SK-N-SH treated with all-trans-retinoic acid at 6 μM for 48 hours (cell line): ENCODE measurements around the gene ARL6IP4.

ENCODE experiments used
- ATAC-seq: fragments of 200-7000 bp; cut with Tn5 transposase; 3 replicates; pipeline ENCODE4 v1.9.1; 2020; ENCODE audit warnings: mild to moderate bottlenecking, moderate library complexity
- ARNTL ChIP-seq: fragments of 450-650 bp; formaldehyde crosslinking; IDR thresholded peaks from 2 replicates; pipeline ENCODE4 v1.5.0; 2020; ENCODE audit warnings: low read depth, mild to moderate bottlenecking, moderate library complexity, borderline replicate concordance
- BACH2 ChIP-seq: fragments of 250-450 bp; sonication (Bioruptor Pico); IDR thresholded peaks from 2 replicates; pipeline ENCODE4 v1.9.0; 2021; ENCODE audit warnings: mild to moderate bottlenecking, borderline replicate concordance
- CREB5 ChIP-seq: fragments of 250-450 bp; sonication (Bioruptor Pico); IDR thresholded peaks from 2 replicates; pipeline ENCODE4 v1.5.1; 2020; ENCODE audit warnings: low read depth, mild to moderate bottlenecking, moderate library complexity
- CSDC2 ChIP-seq: fragments of 250-450 bp; sonication (Bioruptor Pico); IDR thresholded peaks from 2 replicates; pipeline ENCODE4 v1.5.0; 2020; ENCODE audit warnings: mild to moderate bottlenecking, moderate library complexity
- CSRNP3 ChIP-seq: fragments of 250-450 bp; sonication (Bioruptor Pico); IDR thresholded peaks from 2 replicates; pipeline ENCODE4 v1.5.1; 2021; ENCODE audit warnings: mild to moderate bottlenecking, moderate library complexity
- ESRRG ChIP-seq: fragments of 250-450 bp; sonication (Bioruptor Pico); IDR thresholded peaks from 2 replicates; pipeline ENCODE4 v1.6.1; 2021; ENCODE audit warnings: mild to moderate bottlenecking
- GLIS3 ChIP-seq: fragments of 250-450 bp; sonication (Bioruptor Pico); IDR thresholded peaks from 2 replicates; pipeline ENCODE4 v1.5.0; 2020; ENCODE audit warnings: mild to moderate bottlenecking, moderate library complexity
- ISL1 ChIP-seq: fragments of 250-450 bp; sonication (Bioruptor Pico); IDR thresholded peaks from 2 replicates; pipeline ENCODE4 v2.1.2; 2022; ENCODE audit warnings: mild to moderate bottlenecking, moderate library complexity
- OSR1 ChIP-seq: fragments of 250-450 bp; sonication (Bioruptor Pico); IDR thresholded peaks from 2 replicates; pipeline ENCODE4 v1.8.0; 2022; ENCODE audit warnings: moderate library complexity, mild to moderate bottlenecking, inconsistent platforms
- PATZ1 ChIP-seq: fragments of 250-450 bp; sonication (Bioruptor Pico); IDR thresholded peaks from 2 replicates; pipeline ENCODE4 v1.8.0; 2020; ENCODE audit warnings: mild to moderate bottlenecking, moderate library complexity, borderline replicate concordance
- PPARA ChIP-seq: fragments of 250-450 bp; sonication (Bioruptor Pico); IDR thresholded peaks from 2 replicates; pipeline ENCODE4 v1.5.0; 2020; ENCODE audit warnings: mild to moderate bottlenecking, borderline replicate concordance
- RARB ChIP-seq: fragments of 250-450 bp; sonication (Bioruptor Pico); IDR thresholded peaks from 2 replicates; pipeline ENCODE4 v1.8.0; 2021; ENCODE audit warnings: mild to moderate bottlenecking, moderate library complexity
- SNAI2 ChIP-seq: fragments of 250-450 bp; sonication (Bioruptor Pico); IDR thresholded peaks from 2 replicates; pipeline ENCODE4 v1.5.0; 2020; ENCODE audit warnings: mild to moderate bottlenecking, moderate library complexity
- TCF4 ChIP-seq: fragments of 250-450 bp; sonication (Bioruptor Pico); IDR thresholded peaks from 2 replicates; pipeline ENCODE4 v1.8.0; 2021; ENCODE audit warnings: mild to moderate bottlenecking, moderate library complexity, borderline replicate concordance
- TOX ChIP-seq: fragments of 250-450 bp; sonication (Bioruptor Pico); IDR thresholded peaks from 2 replicates; pipeline ENCODE4 v1.8.0; 2021; ENCODE audit warnings: mild to moderate bottlenecking, moderate library complexity, borderline replicate concordance
- ZC3H10 ChIP-seq: fragments of 250-450 bp; sonication (Bioruptor Pico); IDR thresholded peaks from 2 replicates; pipeline ENCODE4 v1.5.1; 2021; ENCODE audit warnings: mild to moderate bottlenecking, moderate library complexity
- ZFP3 ChIP-seq: fragments of 250-450 bp; sonication (Bioruptor Pico); IDR thresholded peaks from 2 replicates; pipeline ENCODE4 v1.5.0; 2020; ENCODE audit warnings: mild to moderate bottlenecking, moderate library complexity
- ZFP30 ChIP-seq: fragments of 450-650 bp; formaldehyde crosslinking; IDR thresholded peaks from 2 replicates; pipeline ENCODE4 v1.5.0; 2022; ENCODE audit warnings: mild to moderate bottlenecking, moderate library complexity
- ZNF565 ChIP-seq: fragments of 450-650 bp; formaldehyde crosslinking; conservative IDR thresholded peaks from 2 replicates; pipeline ENCODE4 v1.5.0; 2020; ENCODE audit warnings: low read depth, mild to moderate bottlenecking, moderate library complexity
- ZNF70 ChIP-seq: fragments of 450-650 bp; formaldehyde crosslinking; IDR thresholded peaks from 2 replicates; pipeline ENCODE4 v1.5.0; 2020; ENCODE audit warnings: mild to moderate bottlenecking, moderate library complexity
- ZNF8 ChIP-seq: fragments of 450-650 bp; formaldehyde crosslinking; IDR thresholded peaks from 2 replicates; pipeline ENCODE4 v1.5.0; 2020; ENCODE audit warnings: mild to moderate bottlenecking, moderate library complexity
- TF ChIP-seq, protein P1 (sequence below): fragments of 250-450 bp; sonication (Bioruptor Pico); IDR thresholded peaks from 2 replicates; pipeline ENCODE4 v1.8.0; 2021; ENCODE audit warnings: low read depth, mild to moderate bottlenecking, moderate library complexity, borderline replicate concordance
- TF ChIP-seq, protein P2 (sequence below): fragments of 250-450 bp; sonication (Bioruptor Pico); IDR thresholded peaks from 2 replicates; pipeline ENCODE4 v1.5.0; 2020; ENCODE audit warnings: mild to moderate bottlenecking, moderate library complexity

The ARL6IP4 gene

DNA sequence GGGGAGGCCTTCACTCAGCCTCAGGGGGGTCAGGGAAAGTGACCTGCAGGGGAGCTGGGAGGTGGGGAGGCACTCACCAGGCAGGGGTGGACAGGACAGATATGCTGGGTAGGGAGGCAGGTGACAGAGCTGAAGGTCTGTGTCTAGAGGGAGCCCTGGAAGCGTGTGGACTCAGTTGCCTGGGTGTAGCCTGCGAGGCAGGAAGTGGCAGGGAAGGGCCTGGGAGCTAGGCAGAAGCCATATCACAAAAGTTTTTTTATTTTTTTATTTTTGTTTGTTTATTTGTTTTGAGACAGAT, 39.3 kb downstream of the ARL6IP4 start:
- no peak for ATAC-seq
- no peak for TF ChIP-seq ZFP30 (CRISPR knock-in tag)
- no peak for TF ChIP-seq CSRNP3 (CRISPR knock-in tag)
- no peak for TF ChIP-seq GLIS3 (CRISPR knock-in tag)
- TF ChIP-seq ESRRG (CRISPR knock-in tag): no peak
- TF ChIP-seq OSR1 (CRISPR knock-in tag): no peak
- TF ChIP-seq ZNF565 (CRISPR knock-in tag): no peak
- no peak for TF ChIP-seq SNAI2
- no peak for TF ChIP-seq RARB (CRISPR knock-in tag)
- TF ChIP-seq ISL1 (CRISPR knock-in tag): no peak
- TF ChIP-seq, protein P1, sequence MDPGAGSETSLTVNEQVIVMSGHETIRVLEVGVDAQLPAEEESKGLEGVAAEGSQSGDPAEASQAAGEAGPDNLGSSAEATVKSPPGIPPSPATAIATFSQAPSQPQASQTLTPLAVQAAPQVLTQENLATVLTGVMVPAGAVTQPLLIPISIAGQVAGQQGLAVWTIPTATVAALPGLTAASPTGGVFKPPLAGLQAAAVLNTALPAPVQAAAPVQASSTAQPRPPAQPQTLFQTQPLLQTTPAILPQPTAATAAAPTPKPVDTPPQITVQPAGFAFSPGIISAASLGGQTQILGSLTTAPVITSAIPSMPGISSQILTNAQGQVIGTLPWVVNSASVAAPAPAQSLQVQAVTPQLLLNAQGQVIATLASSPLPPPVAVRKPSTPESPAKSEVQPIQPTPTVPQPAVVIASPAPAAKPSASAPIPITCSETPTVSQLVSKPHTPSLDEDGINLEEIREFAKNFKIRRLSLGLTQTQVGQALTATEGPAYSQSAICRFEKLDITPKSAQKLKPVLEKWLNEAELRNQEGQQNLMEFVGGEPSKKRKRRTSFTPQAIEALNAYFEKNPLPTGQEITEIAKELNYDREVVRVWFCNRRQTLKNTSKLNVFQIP: no peak
- no peak for TF ChIP-seq ZNF70 (CRISPR knock-in tag)
- no peak for TF ChIP-seq TOX (CRISPR knock-in tag)
- TF ChIP-seq CSDC2: no peak
- TF ChIP-seq TCF4 (CRISPR knock-in tag): no peak
- TF ChIP-seq PPARA (CRISPR knock-in tag): no peak
- no peak for TF ChIP-seq ARNTL (CRISPR knock-in tag)
- TF ChIP-seq CREB5 (CRISPR knock-in tag): no peak
- no peak for TF ChIP-seq ZFP3 (CRISPR knock-in tag)
- TF ChIP-seq BACH2 (CRISPR knock-in tag): no peak

DNA sequence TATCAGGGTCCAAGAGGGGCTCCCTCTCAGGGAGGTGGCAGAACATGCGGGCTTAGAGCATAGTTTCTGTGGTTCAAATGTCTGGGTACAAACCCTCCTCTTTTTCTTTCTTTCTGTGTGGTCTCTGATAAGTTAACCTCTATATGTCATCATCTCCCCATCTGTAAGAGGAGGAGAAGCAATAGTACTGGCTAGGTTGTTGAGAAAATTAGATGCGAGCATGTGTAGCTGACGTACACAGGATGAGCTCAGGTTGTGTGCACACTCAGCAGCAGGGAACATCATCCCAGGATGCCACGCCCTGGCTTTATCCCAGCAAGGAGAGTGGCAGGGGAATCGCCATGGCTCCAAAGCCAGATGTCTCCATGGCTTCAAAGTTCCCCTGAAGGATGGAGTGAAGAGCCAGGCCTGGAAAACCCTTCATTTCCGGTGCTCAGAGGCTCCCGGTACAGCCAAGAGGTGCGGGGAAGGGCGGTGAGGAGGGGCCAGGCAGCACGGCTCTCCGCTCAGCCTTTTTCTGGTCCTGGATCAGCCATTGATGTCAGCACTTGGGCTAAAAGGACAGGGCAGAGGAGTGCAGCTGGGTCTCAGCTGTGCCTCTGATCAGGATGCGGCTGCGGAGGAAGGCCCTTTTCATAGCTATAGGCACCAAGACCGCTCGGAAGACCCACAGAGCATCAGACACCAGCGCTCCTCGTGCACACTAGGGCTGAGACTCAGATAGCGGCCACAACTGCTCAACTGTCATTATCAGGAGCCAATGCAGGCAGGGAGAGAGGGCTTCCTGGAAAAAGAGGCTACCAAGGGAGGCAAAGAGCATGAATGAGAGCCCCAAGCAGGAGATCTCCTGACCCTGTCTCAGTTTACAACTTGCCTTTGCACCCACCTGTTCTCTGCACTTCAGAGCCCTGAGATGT, 41.5 kb downstream of the ARL6IP4 start:
- TF ChIP-seq PATZ1 (no peak), ISL1 (CRISPR knock-in tag) (no peak), ARNTL (CRISPR knock-in tag) (no peak), RARB (CRISPR knock-in tag) (no peak), BACH2 (CRISPR knock-in tag) (no peak), OSR1 (CRISPR knock-in tag) (no peak), ZFP3 (CRISPR knock-in tag) (no peak), TOX (CRISPR knock-in tag) (no peak), ZC3H10 (CRISPR knock-in tag) (no peak), ZNF8 (CRISPR knock-in tag) (no peak), ZFP30 (CRISPR knock-in tag) (no peak)
- TF ChIP-seq, protein P1: no peak
- TF ChIP-seq, protein P2, sequence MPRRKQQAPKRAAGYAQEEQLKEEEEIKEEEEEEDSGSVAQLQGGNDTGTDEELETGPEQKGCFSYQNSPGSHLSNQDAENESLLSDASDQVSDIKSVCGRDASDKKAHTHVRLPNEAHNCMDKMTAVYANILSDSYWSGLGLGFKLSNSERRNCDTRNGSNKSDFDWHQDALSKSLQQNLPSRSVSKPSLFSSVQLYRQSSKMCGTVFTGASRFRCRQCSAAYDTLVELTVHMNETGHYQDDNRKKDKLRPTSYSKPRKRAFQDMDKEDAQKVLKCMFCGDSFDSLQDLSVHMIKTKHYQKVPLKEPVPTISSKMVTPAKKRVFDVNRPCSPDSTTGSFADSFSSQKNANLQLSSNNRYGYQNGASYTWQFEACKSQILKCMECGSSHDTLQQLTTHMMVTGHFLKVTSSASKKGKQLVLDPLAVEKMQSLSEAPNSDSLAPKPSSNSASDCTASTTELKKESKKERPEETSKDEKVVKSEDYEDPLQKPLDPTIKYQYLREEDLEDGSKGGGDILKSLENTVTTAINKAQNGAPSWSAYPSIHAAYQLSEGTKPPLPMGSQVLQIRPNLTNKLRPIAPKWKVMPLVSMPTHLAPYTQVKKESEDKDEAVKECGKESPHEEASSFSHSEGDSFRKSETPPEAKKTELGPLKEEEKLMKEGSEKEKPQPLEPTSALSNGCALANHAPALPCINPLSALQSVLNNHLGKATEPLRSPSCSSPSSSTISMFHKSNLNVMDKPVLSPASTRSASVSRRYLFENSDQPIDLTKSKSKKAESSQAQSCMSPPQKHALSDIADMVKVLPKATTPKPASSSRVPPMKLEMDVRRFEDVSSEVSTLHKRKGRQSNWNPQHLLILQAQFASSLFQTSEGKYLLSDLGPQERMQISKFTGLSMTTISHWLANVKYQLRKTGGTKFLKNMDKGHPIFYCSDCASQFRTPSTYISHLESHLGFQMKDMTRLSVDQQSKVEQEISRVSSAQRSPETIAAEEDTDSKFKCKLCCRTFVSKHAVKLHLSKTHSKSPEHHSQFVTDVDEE (CRISPR knock-in tag): no peak

More for the DNA sequence above, 41.5 kb downstream of the ARL6IP4 start:
- no peak for ATAC-seq
